Fibroblast of lung (primary cell): ENCODE results near the gene SCTR. TPM values are rescaled to one million over a fixed set of nuclear protein-coding genes. Genes with fewer than 3 reads are reported as not detected.

Source experiments
- DNase-seq, 2 donors: peaks; one replicate each; pipeline versions ENCODE4 v3.0.0 to v3.0.0-alpha.2; 2010; ENCODE audit warnings: low read depth in 2 of 2
- H2AFZ ChIP-seq: 2 replicates; pipeline ENCODE4 v1.5.1; 2012; ENCODE audit warnings: low read length, control low read depth, inconsistent platforms
- H3K27ac ChIP-seq: 2 replicates; pipeline ENCODE4 v1.5.1; 2011; ENCODE audit warnings: low read length, control low read depth; ENCODE audit not compliant: insufficient read depth
- H3K27me3 ChIP-seq: 2 replicates; pipeline ENCODE4 v1.5.1; 2011; ENCODE audit warnings: mild to moderate bottlenecking, low read length; ENCODE audit not compliant: control insufficient read depth, insufficient read depth
- H3K36me3 ChIP-seq: 2 replicates; pipeline ENCODE4 v1.5.1; 2011; ENCODE audit warnings: low read length; ENCODE audit not compliant: control insufficient read depth, insufficient read depth
- H3K4me1 ChIP-seq: 2 replicates; pipeline ENCODE4 v1.5.1; 2011; ENCODE audit warnings: low read length; ENCODE audit not compliant: control insufficient read depth, insufficient read depth; ENCODE audit errors: extremely low read depth
- H3K4me2 ChIP-seq: 2 replicates; pipeline ENCODE4 v1.5.1; 2011; ENCODE audit warnings: low read length, control low read depth; ENCODE audit not compliant: insufficient read depth; ENCODE audit errors: extremely low read depth
- H3K4me3 ChIP-seq, 4 experiments: fragments of 200-600 bp in 1 of 4; sonication (generic) in 1 of 4; replicated peaks in 1 of 4; 2 replicates each; pipeline ENCODE4 v1.5.1; 2011 to 2016; ENCODE audit warnings: low read length in 4 of 4, low read depth in 3 of 4, mild to moderate bottlenecking in 3 of 4, control low read depth in 2 of 4, inconsistent platforms in 1 of 4, mixed read lengths in 1 of 4; ENCODE audit not compliant: insufficient read depth in 1 of 4; ENCODE audit errors: control extremely low read depth in 1 of 4
- H3K79me2 ChIP-seq: 2 replicates; pipeline ENCODE4 v1.5.1; 2012; ENCODE audit warnings: mild to moderate bottlenecking, low read length, inconsistent platforms; ENCODE audit not compliant: control insufficient read depth, insufficient read depth
- H3K9ac ChIP-seq: 2 replicates; pipeline ENCODE4 v1.5.1; 2011; ENCODE audit warnings: mild to moderate bottlenecking, low read length, control low read depth; ENCODE audit not compliant: insufficient read depth
- H3K9me3 ChIP-seq: 2 replicates; pipeline ENCODE4 v1.5.1; 2012; ENCODE audit warnings: low read depth, low read length; ENCODE audit not compliant: control insufficient read depth, insufficient read depth
- H4K20me1 ChIP-seq: 2 replicates; pipeline ENCODE4 v1.5.1; 2011; ENCODE audit warnings: low read length; ENCODE audit not compliant: control insufficient read depth, insufficient read depth; ENCODE audit errors: extremely low read depth
- CTCF ChIP-seq, 2 donors: IDR thresholded peaks in 1 of 2; conservative IDR thresholded peaks in 1 of 2; 1 replicate in 1 of 2; 2 replicates in 1 of 2; pipeline ENCODE4 v1.5.1; 2011 to 2012; ENCODE audit warnings: low read length in 2 of 2, control low read depth in 1 of 2, inconsistent platforms in 1 of 2, low read depth in 1 of 2, mild to moderate bottlenecking in 1 of 2
- EZH2 ChIP-seq: IDR thresholded peaks from 2 replicates; pipeline ENCODE4 v1.5.1; 2012; ENCODE audit warnings: low read length, control low read depth, mild to moderate bottlenecking; ENCODE audit errors: missing control alignments
- polyA plus RNA-seq, 2 donors: library from polyadenylated mRNA; depleted of rRNA in 1 of 2; stranded (reverse) in 1 of 2; unstranded in 1 of 2; fragments of >200 nt; gene quantifications; 2 replicates each; pipeline ENCODE4 v1.2.1, GENCODE V29; 2011 to 2012; ENCODE audit warnings: missing spikeins in 1 of 2
- total RNA-seq: library from RNA; depleted of rRNA; stranded (reverse); fragments of >200 nt; gene quantifications from 2 replicates; pipeline ENCODE4 v1.2.1, GENCODE V29; 2014

SCTR gene
- total and polyA plus RNA-seq, 2 donors (not counting 1 experiment from before 2014, with no cell fraction given) = not detected

GRCh38 chr2:119462574-119462973 is 61.7 kb downstream of the SCTR start:
- TF ChIP-seq CTCF (conservative IDR thresholded peaks at IDR 0.05 in 1 of 2, IDR thresholded peaks at IDR 0.05 in 1 of 2; ENCODE audit: low read depth in 1 of 2, low read length in 2 of 2) = no peak
- no peak for TF ChIP-seq EZH2
- Histone ChIP-seq H3K9ac (no peak overlapping the region), H3K27ac (no peak overlapping the region), H4K20me1 (no peaks in the 10 kb centered on the region), H3K4me1 (no peaks in the 10 kb centered on the region), H3K4me3 (no peak overlapping the region), H2AFZ (no peak overlapping the region), H3K79me2 (no peaks in the 10 kb centered on the region), H3K27me3 (no peaks in the 10 kb centered on the region), H3K4me2 (no peak overlapping the region), H3K36me3 (no peaks in the 10 kb centered on the region), H3K9me3 (no peaks in the 10 kb centered on the region)
- no peak for DNase-seq

- no peak overlapping the region for H3K4me2 ChIP-seq
- H3K4me3 ChIP-seq = no peak overlapping the region
- no peak overlapping the region for H2AFZ ChIP-seq
- no peak overlapping the region for H3K9ac ChIP-seq
- DNase-seq = no peak
- H3K9me3 ChIP-seq = no peaks in the 10 kb centered on the region
- H4K20me1 ChIP-seq = no peaks in the 10 kb centered on the region
- H3K36me3 ChIP-seq = no peaks in the 10 kb centered on the region
- no peaks in the 10 kb centered on the region for H3K79me2 ChIP-seq
- H3K27ac ChIP-seq = no peak overlapping the region
- no peaks in the 10 kb centered on the region for H3K4me1 ChIP-seq
- TF ChIP-seq EZH2 = no peak
- no peak for TF ChIP-seq CTCF (conservative IDR thresholded peaks at IDR 0.05 in 1 of 2, IDR thresholded peaks at IDR 0.05 in 1 of 2; ENCODE audit: low read depth in 1 of 2, low read length in 2 of 2)
- no peaks in the 10 kb centered on the region for H3K27me3 ChIP-seq
Observed at GRCh38 chr2:119461811-119462210, 62.5 kb downstream of the SCTR start.

GRCh38 chr2:119460076-119460475 is 64.2 kb downstream of the SCTR start:
- H3K36me3 ChIP-seq = no peaks in the 10 kb centered on the region
- no peaks in the 10 kb centered on the region for H3K4me1 ChIP-seq
- no peak overlapping the region for H2AFZ ChIP-seq
- H4K20me1 ChIP-seq = no peaks in the 10 kb centered on the region
- no peaks in the 10 kb centered on the region for H3K79me2 ChIP-seq
- no peak overlapping the region for H3K9ac ChIP-seq
- no peak for DNase-seq
- H3K4me3 ChIP-seq = no peak overlapping the region
- peaks cover 2% of the 10 kb centered on the region for H3K27me3 ChIP-seq
- TF ChIP-seq CTCF (conservative IDR thresholded peaks at IDR 0.05 in 1 of 2, IDR thresholded peaks at IDR 0.05 in 1 of 2; ENCODE audit: low read depth in 1 of 2, low read length in 2 of 2) (no peak), EZH2 (no peak)
- no peak overlapping the region for H3K4me2 ChIP-seq
- no peaks in the 10 kb centered on the region for H3K9me3 ChIP-seq
- H3K27ac ChIP-seq = no peak overlapping the region
